Activated T-cell treated with anti-CD3 and anti-CD28 coated beads for 48 hours (primary cell): Measurements from ENCODE around the gene FAM171A1.
"Not testable (repeated sequence)": the region's sequence is repeated elsewhere in the genome, so short reads cannot be mapped to it uniquely, and the experiment has no call there.

Experiments
- DNase-seq: peaks from one replicate; pipeline ENCODE4 v3.0.0-alpha.2; 2020; ENCODE audit warnings: low read depth

Gene FAM171A1

GRCh38 chr10:15320118-15320517 lies 51.0 kb downstream of the FAM171A1 start:
- DNase-seq, result no peak

DNA sequence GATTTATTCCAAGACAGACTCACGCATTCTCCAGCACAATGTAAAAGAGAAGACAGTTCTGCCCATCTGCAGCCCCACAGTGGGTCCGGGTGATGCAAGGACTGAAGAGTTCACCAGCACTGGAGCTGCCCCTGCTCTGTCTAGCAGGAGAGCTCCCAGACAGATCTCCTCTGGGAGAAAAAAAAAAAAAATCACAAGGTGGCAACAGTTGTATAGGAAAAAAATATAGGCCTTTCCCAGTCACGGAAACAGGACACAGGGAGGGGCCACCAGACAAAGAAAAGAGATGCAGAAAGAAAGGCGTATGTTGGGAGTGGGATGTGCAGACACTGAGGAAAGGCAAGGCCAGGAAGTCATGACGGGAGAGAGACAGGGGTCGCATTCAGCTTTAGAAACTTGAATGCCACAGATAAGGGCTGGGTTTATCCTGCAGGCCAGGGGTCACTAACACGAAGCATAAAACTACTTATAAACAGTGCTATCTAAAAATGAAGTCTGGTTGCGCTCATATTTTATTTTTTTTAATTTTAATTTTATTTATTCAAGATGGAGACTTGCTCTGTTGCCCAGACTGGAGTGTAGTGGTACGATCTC lies 54.1 kb downstream of the FAM171A1 start:
- DNase-seq, result no peak

DNA sequence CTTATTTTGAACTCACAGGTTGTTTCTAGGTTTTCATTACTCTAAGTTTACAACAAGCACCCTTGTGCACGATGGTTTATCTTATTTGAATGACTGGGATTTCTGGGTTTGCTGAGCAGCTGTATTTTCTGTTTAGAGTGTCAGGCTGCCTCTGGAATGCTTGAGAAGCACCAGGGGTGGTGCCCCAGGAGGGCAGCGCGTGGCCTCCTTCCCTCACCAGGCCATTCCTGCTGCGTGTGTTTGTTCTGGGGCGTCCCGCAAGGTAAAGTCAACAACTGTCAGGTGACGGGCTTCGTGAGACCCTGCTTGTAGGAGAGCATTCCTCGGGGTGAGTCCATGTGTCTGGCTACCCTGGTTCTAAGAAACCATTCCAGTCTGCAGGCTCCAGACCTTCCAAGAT lies 54.9 kb downstream of the FAM171A1 start:
- no peak for DNase-seq

DNA sequence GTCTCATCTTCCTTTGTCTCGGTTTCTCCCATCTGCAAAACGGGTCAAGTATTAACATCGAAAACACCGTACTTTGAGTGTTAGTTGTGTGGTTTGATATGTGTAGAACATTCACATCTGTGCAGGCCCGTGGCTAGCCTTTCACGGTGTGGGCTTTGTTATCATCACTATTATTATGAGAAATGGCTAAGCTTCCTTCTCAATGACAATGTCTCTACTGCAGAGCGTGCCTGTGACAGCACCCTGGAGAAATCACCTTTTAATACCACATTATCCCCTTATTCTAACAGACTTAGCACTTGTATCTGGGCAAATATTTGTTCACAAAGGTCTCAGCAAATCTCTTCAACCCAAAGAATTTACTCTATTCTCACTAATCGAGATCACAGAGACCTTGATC lies 55.8 kb downstream of the FAM171A1 start:
- no peak for DNase-seq

DNA sequence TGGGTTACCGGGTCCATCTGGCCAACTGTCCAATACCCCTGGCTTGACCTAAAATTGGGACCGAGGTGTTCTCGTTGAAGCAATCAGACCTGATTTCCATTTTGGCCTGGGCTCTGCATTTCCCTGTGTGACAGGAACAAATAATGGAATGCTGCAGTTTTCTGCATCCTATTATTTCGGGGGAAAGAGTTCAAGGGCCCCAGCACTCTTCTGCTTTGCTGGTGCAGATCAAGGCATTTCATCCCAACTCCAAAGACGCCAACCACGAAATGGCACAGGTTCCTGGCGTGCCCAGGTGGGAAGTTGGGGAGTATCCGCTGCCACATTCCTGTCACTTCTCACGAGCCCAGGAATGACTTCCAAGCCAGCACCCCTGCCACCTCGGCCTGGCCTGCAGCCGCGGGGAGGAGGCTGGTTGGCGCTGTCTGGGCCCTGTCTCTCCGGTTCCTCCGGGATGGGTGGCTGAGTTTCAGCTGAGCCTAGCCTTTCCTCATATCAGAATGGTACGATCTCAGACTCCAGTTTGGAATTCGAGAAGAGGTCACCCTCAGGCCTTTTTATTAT lies 56.5 kb downstream of the FAM171A1 start:
- no peak for DNase-seq

DNA sequence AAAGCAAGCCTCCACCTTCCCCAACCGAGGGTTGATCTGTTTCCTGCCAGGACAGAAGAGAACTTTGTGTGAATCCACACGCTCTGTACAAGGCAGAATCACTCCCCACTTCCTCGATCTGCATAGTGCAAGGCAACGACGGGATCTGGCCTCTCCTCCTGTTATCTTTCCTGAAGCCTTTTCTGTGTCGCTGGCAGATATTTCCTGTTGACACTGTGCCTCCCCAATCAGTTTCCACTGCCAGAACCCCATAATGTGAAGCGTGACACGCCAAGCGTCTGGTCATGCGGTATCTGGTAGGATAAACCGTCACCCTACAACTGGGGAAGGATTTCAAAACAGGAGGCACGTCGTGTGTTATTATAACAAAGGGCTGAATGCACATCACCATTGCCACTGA lies 57.2 kb downstream of the FAM171A1 start:
- no peak for DNase-seq

DNA sequence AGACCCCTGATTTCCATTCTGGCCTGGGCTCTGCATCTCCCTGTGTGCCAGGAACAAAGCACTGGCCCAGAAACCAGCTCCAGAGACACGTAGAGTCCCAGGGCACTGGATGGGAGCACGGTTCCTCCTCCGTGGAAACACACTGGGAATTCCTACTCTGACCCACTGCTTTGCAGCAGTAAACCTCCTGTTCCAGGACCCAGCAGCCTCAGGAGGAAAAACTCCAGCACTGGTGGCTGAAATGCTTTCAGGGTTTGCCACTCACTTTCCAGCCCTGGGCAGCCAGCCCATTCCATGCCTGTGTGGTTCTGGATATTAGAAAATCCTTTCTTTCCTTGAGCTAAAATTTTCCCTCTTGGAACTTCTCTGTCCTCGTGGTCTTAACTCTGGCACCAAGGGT lies 58.0 kb downstream of the FAM171A1 start:
- DNase-seq, result no peak

GRCh38 chr10:15311569-15312280 lies 59.4 kb downstream of the FAM171A1 start:
- DNase-seq, result no peak

- no peak for DNase-seq
Measured at GRCh38 chr10:15310776-15311568, 60.1 kb downstream of the FAM171A1 start.

GRCh38 chr10:15309221-15309620 lies 61.9 kb downstream of the FAM171A1 start:
- no peak for DNase-seq

- no peak for DNase-seq
Measured at GRCh38 chr10:15306735-15307280, 64.3 kb downstream of the FAM171A1 start.

DNA sequence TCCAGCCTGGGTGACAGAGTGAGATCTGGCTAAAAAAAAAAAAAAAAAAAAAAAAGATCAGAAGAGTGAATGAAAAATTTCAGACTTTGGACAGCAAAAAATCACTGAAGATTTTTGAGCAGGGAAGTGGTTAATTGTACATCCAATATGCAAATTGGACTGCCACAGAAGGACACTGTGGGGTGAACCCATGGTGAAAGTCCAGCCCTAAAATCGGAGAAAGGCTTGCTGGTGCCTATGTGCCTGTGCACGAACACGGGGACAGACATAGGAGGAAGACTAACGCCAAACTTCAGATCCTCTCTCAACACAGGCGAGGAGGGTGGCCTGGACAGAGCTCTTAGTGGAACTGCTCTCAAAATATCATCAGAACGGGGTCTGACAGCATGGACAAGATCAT lies 65.5 kb downstream of the FAM171A1 start:
- no peak for DNase-seq

- no peak for DNase-seq
Measured at GRCh38 chr10:15305161-15305560, 65.9 kb downstream of the FAM171A1 start.

DNA sequence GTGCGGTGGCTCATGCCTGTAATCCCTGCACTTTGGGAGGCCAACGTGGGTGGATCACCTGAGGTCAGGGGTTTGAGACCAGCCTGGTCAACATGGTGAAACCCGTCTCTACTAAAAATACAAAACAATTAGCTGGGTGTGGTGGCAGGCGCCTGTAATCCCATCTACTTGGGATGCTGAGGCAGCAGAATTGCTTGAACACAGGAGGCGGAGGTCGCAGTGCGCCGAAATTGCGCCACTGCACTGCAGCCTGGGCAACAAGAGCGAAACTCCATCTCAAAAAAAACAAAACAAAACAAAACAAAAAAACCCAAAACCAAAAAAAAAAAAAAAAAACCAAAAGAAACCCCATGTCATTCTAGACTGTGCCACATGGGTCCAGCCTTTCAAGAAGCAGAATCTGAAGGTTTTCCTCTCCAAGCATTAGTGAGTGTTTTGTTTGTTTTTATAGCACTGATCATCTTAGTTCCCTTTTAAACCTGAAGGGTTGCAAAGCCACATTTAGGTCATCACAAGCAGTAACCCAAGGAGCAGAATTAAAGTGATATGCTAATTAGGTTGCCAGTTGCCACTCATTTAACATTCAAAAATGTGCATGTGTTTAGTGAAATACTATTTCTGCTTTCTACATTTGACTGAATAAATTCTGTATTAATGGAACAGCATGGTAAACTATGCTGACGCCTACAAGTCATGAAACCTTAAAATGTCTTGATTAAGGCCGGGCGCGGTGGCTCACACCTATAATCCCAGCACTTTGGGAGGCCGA lies 68.7 kb downstream of the FAM171A1 start:
- DNase-seq, result not testable (repeated sequence)

- DNase-seq, result no peak
Measured at GRCh38 chr10:15300697-15301096, 70.4 kb downstream of the FAM171A1 start.

GRCh38 chr10:15300145-15300544 lies 70.9 kb downstream of the FAM171A1 start:
- no peak for DNase-seq

DNA sequence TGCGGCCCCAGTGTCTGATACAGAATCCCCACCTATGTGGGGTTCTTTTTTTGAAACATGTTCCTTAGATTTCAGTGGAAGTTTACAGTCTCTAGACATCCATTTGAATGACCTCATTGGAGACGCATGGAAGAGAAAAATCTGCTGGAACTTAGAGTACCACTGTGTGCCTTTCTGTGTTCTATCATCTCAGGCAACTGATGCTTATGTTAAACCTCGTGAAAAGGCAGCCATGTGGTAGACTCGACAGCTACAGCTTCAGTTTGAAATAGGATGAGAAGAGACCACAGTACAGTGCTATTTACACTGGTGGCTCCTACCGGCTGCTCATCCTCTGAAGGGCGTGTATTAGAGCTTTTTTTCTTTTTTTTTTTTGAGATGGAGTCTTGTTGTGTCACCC lies 74.4 kb downstream of the FAM171A1 start:
- no peak for DNase-seq

- DNase-seq, result no peak
Measured at GRCh38 chr10:15295537-15296325, 75.4 kb downstream of the FAM171A1 start.

DNA sequence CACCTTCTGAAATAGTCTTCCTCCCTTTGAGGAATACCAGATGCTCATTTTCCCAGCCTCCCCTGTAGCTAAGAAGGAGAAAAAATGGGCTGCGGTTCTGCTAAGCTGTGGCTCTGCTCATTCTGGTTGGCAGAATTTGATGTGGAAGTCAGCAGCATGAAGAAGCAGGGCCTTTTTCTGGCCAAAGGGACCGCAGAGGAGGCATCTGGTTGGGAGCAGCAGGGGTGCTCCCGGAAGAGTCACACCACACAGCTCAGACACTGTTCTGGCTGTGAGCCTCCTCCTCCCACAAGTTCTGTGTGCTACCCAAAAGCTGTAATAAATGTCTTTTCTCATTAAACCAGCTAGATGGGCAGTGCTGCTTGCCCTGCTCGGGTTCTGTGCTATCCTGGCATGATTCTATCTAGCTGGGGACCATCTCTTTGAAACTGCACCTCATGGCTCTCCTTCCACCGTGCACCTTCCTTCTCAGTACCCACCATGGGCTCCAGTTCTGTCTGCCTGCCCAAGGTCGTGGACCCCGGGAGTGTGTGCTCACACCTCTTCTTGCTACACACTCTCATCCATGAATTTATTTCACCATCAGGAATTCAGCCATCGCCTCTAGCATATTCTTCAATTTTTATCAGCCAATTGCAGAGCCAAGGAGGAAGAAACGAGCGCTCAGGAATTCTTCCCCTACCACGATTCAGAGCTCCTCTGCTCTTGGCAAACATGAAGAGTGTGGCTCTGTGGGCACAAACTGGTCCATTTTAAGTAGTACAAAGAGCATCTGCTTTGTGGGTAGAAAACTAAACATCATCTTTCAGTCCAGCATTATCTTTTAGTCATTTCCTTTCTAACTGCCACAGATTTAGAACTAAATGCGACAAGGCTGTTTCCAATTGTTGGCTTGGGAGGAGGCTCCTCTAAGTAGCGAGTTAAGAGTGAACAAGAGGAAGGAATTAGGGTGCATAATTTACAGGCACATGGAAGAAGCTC lies 76.9 kb downstream of the FAM171A1 start:
- DNase-seq, result no peak

GRCh38 chr10:15290671-15291070 lies 80.4 kb downstream of the FAM171A1 start:
- DNase-seq, result no peak
